ENCODE results near the gene RNU5B-1. TPM values are rescaled to one million over a fixed set of nuclear protein-coding genes. Genes with fewer than 3 reads are reported as not detected.

The RNU5B-1 gene
- total RNA-seq, 3 donors from 2014 or later = 15.9 to 32.0 TPM; not detected in 1

Other genes starting within 250 kb of the RNU5B-1 start
- gene RASL12, start 236.7 kb upstream of the RNU5B-1 start, total RNA-seq = 10 to 100 TPM in 1 of 3 donors, 1 to 10 TPM in 2; 2.7 to 29.7 (median 8.4) TPM
- gene KBTBD13, start 227.9 kb upstream of the RNU5B-1 start, total RNA-seq = under 1 TPM in 1 of 3 donors, not detected in 2; 0.09 TPM
- gene UBAP1L, start 189.5 kb upstream of the RNU5B-1 start, total RNA-seq = 1 to 10 TPM; 2.0 to 6.9 (median 3.9) TPM
- gene PDCD7, start 170.9 kb upstream of the RNU5B-1 start, total RNA-seq = 10 to 100 TPM; 12.0 to 32.9 (median 13.4) TPM
- gene CLPX, start 119.3 kb upstream of the RNU5B-1 start, total RNA-seq = 10 to 100 TPM; 39.4 to 51.5 (median 50.8) TPM
- 10 to 100 TPM in 2 of 3 donors, 1 to 10 TPM in 1; 2.7 to 14.7 (median 10.3) TPM for gene CILP, start 93.2 kb upstream of the RNU5B-1 start, total RNA-seq
- 10 to 100 TPM in 2 of 3 donors, 1 to 10 TPM in 1; 9.6 to 12.4 (median 12.1) TPM for gene PARP16, start 17.8 kb upstream of the RNU5B-1 start, total RNA-seq
- not detected for gene RNU5A-1, start 8.6 kb upstream of the RNU5B-1 start, total RNA-seq
- gene IGDCC3, start 73.3 kb downstream of the RNU5B-1 start, total RNA-seq = under 1 TPM in 1 of 3 donors, not detected in 2; 0.51 TPM
- 1 to 10 TPM in 2 of 3 donors, under 1 TPM in 1; 0.90 to 1.7 (median 1.0) TPM for gene IGDCC4, start 118.3 kb downstream of the RNU5B-1 start, total RNA-seq
- gene DPP8, start 213.0 kb downstream of the RNU5B-1 start, total RNA-seq = 10 to 100 TPM; 35.6 to 40.6 (median 35.8) TPM
- gene HACD3, start 225.8 kb downstream of the RNU5B-1 start, total RNA-seq = 10 to 100 TPM; 26.2 to 31.2 (median 30.9) TPM